Stimulated activated CD4-positive, alpha-beta T cell treated with anti-CD3 and anti-CD28 coated beads, TNF-alpha, amount 100 ng/mL, for 1 hour (primary cell): ENCODE data around the gene KLRC1.
"Not testable (repeated sequence)": the region's sequence is repeated elsewhere in the genome, so short reads cannot be mapped to it uniquely, and the experiment has no call there.

Source experiments
- DNase-seq, 3 donors: peaks; one replicate each; pipeline ENCODE4 v3.0.0-alpha.2; 2020; ENCODE audit warnings: low read depth in 3 of 3, low spot score in 1 of 3

KLRC1 gene

GRCh38 chr12:10453156-10453555, at the start of gene KLRC1:
Gene KLRC1, minus strand, starts transcription at chr12:10453377. Its CDS starts 2,221 bp downstream, at chr12:10451156.
- no peak for DNase-seq

GRCh38 chr12:10501030-10501429, 47.9 kb upstream of the KLRC1 start:
- no peak for DNase-seq

DNA sequence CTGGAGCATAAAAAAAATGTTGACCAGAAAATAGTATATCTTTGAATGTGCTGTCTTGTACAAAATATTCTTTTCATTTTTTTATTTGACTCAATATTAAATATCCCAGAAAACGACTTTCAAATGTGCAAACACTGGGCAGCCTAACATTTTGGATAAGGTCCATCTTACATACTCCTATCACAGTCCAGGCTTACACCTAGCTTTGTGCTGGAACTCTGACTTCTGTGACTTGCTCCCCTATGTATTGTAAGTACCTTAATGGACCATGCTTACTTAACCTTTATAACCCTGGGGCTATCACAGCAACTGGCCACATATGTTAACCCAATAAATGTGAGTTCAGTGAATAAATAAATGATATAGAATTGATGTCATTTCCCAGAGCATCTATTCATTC, 44.9 kb upstream of the KLRC1 start:
- no peak for DNase-seq

DNA sequence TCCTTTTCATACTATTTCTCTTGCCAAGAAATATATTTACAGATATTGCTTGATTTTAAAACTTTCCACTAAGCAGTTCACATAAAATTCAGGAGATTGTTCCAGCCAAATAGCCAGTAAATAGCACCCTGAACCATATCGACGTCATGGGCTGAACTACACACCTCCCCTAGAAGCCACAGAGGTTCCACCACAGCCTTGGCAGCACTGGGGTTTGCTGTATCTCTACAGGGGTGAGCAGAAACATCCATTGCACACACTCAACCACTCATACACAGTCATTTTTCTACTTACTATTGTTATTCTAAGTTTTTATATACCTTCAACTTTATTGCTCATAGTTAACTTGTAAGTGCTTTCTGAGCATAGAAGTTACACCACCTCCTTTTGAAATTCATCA, 44.4 kb upstream of the KLRC1 start:
- no peak for DNase-seq

- no peak for DNase-seq
Observed at GRCh38 chr12:10491766-10492165, 38.6 kb upstream of the KLRC1 start.

DNA sequence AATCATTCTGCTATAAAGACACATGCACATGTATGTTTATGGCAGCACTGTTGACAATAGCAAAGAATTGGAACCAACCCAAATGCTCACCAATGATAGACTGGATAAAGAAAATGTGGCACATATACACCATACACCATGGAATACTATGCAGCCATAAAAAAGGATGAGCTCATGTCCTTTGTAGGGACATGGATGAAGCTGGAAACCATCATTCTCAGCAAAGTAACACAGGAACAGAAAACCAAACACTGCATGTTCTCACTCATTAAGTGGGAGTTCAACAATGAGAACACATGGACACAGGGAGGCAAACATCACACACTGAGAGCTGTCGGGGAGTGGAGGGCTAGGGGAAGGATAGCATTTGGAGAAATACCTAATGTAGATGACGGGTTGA, 34.2 kb upstream of the KLRC1 start:
- not testable (repeated sequence) for DNase-seq

DNA sequence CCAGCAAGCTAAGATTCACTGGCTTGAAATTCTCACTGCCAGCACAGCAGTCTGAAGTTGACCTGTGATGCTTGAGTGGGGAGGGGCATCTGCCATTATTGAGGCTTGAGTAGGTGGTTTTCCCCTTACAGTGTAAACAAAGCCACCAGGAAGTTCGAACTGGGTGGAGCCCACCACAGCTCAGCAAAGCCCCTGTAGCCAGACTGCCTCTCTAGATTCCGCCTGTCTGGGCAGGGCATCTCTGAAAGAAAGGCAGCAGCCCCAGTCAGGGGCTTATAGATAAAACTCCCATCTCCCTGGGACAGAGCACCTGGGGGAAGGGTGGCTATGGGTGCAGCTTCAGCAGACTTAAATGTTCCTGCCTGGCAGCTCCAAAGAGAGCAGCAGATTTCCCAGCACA, 28.7 kb upstream of the KLRC1 start:
- not testable (repeated sequence) for DNase-seq

DNA sequence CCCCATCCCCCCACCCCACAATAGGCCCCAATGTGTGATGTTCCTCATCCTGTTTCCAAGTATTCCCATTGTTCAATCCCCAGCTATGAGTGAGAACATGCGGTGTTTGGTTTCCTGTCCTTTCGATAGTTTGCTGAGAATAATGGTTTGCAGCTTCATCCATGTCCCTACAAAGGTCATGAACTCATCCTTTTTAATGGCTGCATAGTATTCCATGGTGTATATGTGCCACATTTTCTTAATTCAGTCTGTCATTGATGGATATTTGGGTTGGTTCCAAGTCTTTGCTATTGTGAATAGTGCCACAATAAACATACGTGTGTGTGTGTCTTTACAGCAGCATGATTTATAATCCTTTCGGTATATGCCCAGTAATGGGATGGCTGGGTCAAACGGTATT, 19.6 kb upstream of the KLRC1 start:
- not testable (repeated sequence) for DNase-seq

DNA sequence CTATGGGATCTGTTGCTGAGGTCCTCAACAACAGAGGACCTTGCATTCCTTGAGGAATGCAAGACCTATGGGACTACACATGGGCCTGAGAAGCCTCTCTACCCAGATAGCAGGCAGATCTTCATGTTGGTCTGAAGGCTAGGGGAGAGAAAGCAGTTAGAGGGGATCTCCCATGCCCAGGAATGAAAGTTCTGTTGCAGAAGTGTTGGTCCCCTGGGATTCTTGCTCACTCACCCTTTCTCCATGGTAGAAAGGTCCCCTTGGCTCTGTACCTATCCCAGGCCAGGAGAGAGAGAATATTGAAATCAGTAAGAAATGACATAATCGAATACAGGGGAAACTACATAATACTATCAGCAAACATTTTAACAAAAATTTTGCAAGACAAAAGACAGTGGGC, 16.5 kb upstream of the KLRC1 start:
- DNase-seq: no peak

DNA sequence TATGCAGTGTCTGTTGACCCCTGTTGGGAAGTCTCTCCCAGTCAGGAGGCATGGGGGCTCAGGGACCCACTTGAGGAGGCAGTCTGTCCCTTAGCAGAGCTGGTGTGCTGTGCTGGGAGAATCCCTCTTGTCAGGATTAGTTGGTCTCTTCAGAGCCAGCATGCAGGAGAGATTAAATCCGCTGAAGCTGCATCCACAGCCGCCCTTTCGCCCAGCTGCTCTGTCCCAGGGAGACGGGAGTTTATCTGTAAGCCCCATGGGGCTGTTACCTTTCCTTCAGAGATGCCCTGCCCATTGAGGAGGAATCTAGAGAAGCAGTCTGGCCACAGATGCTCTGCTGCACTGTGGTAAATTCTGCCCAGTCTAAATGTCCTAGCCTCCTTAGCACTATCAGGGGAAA, 13.1 kb upstream of the KLRC1 start:
- DNase-seq: no peak

DNA sequence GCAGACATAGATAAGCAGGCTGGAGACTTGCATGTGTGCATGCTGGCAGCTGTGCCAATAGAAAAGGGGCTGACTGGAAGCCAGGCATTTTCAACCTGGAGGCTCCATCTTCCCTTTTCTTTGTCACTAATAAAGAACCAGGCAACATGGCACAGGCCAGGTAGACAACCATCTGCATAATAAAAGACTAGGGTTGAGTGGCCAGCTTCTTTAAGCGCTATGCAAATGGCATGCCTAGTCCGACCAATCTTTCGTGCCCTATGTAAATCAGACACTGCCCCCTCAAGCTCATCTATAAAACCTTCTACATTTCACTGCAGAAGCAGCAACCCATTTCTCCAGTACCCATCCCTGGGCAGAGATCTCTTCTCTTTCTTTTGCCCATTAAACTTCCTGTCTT, 4.6 kb upstream of the KLRC1 start:
- no peak for DNase-seq

GRCh38 chr12:10456856-10457255, 3.7 kb upstream of the KLRC1 start:
- no peak for DNase-seq

DNA sequence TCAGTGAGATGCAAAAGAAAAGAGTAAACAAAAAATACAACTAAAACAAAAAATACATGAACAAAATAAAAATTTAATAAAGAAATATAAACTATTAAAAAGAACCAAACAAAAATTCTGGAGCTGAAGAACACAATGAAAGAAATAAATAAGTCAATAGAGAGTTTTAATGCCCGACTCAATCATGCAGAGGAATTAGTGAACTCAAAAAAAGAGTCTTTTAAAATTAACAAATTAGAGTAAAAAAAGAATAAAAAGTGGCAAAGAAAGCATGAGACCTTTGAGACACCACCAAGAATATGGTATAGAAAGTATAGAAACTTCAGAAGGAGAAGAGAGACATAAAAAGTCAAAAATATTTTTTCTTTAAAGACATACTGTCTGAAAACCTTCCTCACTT, 2.6 kb upstream of the KLRC1 start:
- DNase-seq: no peak

DNA sequence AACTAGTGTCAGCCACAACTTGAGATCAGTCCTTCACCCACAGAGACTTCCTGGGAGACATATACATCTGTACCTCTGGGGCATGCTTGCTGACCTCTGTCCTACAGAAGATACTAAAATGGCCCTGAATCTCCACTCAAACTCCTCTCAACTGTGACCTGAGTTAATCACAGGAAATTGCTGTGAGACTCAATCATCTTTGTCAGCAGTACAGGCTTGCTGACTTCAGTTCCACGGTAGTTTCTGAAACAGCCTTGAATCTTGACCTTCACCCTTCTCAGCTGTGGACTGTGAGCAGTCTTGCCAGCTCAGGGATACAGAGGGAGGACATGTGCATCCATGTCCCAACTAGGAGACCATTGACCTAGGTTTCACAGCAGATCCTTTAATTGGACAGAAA, 1.4 kb upstream of the KLRC1 start:
- no peak for DNase-seq

DNA sequence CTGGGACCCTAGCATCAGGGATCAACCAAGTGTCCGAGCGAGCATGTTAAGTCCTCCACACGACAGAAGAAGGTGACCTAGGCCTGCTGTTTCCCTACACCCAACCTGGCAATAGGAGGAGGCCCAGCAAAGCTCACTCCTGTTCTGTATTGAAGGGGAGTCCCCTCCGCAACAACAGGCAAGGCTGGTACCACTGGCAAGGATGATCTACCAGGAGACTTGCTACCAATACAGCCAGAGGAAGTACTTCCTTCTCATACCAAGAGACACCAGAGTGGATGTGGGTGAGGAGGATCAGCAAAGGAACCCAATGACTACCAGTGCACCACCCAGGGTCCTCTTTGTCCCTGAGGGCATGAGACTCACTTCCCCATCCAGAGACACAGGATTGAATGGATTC, 4.9 kb downstream of the KLRC1 start:
- DNase-seq: no peak

- DNase-seq: not testable (repeated sequence)
Observed at GRCh38 chr12:10446052-10446451, 7.1 kb downstream of the KLRC1 start.

- not testable (repeated sequence) for DNase-seq
Observed at GRCh38 chr12:10441144-10441543, 12.0 kb downstream of the KLRC1 start.

DNA sequence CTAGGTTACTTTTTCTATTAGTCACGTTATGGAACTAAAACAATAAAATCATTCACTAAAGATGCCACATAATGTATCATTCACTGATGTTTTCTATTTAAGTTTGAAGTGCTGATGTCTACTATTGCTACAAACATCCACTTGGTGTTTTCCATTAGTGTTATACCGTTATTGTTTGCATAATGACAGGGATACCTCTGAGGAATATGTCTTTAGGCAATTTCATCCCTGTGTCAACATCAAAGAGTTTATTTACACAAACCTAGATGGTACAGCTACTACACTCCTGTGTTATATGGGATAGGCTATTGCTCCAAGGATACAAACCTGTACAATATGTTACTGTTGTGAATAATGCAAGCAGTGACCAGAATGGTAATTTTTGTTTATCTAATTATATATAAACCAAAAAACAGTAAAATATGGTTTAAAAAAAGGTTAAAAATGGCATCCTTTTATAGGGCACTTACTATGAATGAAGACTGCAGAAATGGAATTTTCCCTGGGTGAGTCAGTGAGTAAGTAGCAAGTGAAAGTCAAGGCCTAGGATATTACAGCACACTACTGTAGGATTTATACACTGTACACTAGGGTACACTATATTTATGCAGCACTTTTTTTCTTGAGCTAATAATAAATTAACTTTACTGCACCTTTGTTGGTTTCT, 13.4 kb downstream of the KLRC1 start:
- DNase-seq: not testable (repeated sequence)

DNA sequence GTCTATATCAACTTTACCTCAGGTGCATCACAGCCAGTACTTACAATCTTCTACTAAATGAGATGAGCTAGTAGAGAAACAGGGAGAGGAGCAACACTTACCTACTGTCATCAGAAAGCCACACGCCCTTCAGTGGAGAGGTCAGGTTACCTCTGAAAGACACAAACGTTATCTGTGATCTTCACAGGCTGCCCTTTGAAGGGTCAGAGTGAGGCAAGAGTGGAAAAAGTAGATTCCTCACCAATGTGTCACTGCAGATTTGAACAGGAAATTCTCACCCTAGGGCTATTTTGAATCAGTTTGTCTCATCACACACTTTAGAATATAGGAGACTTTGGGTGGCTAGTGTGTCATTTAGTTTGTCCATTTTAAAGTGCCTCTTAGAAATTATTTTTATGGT, 15.6 kb downstream of the KLRC1 start:
- not testable (repeated sequence) for DNase-seq

DNA sequence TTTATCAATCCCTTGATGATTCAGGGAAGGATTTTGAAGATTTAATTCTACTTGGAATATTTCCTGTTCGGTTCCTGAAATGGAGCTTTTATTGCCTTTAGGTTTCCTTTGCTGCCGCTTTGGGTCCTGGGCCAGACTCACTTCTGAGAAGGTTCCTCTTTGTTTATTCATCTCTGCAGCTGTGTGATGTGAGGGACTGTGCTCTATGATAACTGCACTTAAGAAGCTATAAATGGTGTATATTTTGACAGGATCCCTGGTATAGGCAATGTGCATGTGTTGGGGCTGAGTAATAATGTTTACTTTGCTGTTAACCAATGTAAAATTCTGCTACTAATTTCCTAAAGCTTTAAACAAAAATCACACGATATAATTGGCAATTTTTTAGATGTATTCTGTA, 17.4 kb downstream of the KLRC1 start, which contains the start of gene KLRC2:
TSS of gene KLRC2 (minus strand) at position 195 of the 400 bp plus-strand sequence. CDS start at position 171, 24 bp downstream.
- not testable (repeated sequence) for DNase-seq

DNA sequence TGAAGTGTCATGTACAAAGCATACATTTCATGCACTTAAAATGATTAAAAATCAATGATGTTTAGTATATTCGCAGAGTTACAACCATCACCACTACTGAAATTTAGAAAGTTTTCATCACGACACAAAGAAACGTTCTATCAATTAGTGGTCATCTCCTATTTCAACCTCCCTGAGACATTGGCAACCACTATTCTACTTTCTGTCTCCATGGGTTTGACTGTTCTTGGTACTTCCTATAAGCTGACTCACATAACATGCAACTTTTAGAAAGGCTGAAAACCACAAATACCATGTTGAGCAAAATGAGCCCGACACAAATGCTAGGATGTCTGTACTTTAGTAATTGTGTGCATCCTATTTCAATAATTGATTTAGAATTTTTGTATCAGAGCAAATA, 22.6 kb downstream of the KLRC1 start:
- DNase-seq: not testable (repeated sequence)

DNA sequence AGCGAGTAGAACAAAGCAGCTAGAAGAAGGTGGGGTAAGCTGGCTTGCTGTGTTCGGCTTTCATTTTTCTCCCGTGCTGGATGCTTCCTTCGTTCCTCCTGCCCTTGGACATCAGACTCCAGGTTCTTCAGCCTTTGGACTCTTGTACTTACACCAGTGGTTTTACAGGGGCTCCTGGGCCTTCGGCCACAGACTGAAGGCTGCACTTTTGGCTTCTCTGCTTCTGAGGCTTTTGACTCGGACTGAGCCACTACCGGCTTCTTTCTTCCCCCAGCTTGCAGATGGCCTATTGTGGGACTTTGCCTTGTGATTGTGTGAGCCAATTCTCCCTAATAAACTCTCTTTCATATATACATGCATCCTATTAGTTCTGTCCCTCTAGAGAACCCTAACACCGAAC, 27.2 kb downstream of the KLRC1 start:
- DNase-seq: not testable (repeated sequence)

DNA sequence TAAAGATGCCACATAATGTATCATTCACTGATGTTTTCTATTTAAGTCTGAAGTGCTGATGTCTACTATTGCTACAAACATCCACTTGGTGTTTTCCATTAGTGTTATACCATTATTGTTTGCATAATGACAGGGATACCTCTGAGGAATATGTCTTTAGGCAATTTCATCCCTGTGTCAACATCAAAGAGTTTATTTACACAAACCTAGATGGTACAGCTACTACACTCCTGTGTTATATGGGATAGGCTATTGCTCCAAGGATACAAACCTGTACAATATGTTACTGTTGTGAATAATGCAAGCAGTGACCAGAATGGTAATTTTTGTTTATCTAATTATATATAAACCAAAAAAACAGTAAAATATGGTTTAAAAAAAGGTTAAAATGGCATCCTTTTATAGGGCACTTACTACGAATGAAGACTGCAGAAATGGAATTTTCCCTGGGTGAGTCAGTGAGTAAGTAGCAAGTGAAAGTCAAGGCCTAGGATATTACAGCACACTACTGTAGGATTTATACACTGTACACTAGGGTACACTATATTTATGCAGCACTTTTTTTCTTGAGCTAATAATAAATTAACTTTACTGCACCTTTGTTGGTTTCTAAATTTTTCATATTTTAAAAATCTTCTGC, 28.8 kb downstream of the KLRC1 start:
- not testable (repeated sequence) for DNase-seq
